ENCODE data around the gene COMMD9. TPM values are rescaled to one million over a fixed set of nuclear protein-coding genes. Genes with fewer than 3 reads are reported as not detected.

Gene COMMD9
- total RNA-seq, 2 donors from 2014 or later: 26.3 to 32.8 TPM

DNA sequence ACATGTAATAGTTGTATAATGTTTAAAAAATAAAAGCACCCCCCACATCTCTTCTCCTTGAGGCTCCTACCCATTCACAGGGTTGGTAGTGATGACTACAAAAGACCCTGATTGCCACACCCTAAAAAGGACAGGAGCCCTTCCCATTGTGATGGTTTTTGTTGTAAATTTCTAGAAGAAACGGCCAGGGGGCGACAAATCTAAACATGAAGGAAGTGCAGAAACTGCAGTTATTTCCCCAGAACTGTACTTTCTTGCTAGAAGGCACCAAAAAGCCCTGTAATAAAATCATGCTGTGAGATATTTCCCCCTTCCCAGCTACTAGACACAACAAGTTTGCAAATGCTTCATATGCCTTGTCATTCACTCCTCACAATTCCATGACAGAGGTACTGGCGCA is 17.7 kb upstream of the COMMD9 start:
- no peak for DNase-seq (ENCODE audit: low spot score)
- Histone ChIP-seq H3K4me3 (no peak overlapping the region), H3K9me3 (no peaks in the 10 kb centered on the region), H3K4me1 (no peaks in the 10 kb centered on the region), H3K36me3 (no peaks in the 10 kb centered on the region), H3K27ac (no peak overlapping the region), H3K27me3 (no peaks in the 10 kb centered on the region)
- TF ChIP-seq, protein P1, sequence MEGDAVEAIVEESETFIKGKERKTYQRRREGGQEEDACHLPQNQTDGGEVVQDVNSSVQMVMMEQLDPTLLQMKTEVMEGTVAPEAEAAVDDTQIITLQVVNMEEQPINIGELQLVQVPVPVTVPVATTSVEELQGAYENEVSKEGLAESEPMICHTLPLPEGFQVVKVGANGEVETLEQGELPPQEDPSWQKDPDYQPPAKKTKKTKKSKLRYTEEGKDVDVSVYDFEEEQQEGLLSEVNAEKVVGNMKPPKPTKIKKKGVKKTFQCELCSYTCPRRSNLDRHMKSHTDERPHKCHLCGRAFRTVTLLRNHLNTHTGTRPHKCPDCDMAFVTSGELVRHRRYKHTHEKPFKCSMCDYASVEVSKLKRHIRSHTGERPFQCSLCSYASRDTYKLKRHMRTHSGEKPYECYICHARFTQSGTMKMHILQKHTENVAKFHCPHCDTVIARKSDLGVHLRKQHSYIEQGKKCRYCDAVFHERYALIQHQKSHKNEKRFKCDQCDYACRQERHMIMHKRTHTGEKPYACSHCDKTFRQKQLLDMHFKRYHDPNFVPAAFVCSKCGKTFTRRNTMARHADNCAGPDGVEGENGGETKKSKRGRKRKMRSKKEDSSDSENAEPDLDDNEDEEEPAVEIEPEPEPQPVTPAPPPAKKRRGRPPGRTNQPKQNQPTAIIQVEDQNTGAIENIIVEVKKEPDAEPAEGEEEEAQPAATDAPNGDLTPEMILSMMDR (IDR thresholded peaks at IDR 0.05): peak in 1 of 2 donors; percentile 54

DNA sequence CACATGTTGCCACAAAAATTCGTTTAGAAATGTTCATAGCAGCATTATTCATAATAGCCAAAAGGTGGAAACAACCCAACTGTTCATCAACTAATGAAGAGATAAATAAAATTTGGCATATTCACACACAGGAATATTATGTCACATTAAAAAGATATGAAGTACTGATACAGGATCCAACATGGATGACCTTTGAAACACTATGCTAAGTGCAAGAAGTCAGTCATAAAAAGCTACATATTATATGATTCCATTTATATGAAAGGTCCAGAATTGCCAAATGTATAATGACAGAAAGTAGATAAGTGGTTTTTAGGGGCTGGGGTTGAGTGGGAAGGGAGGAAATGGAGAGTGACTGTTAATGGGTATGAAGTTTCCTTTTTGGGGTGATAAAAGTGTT is 15.8 kb upstream of the COMMD9 start:
- TF ChIP-seq, protein P1 (IDR thresholded peaks at IDR 0.05): no peak
- H3K27ac ChIP-seq: no peak overlapping the region
- H3K4me1 ChIP-seq: no peaks in the 10 kb centered on the region
- H3K9me3 ChIP-seq: no peaks in the 10 kb centered on the region
- H3K27me3 ChIP-seq: no peaks in the 10 kb centered on the region
- H3K36me3 ChIP-seq: no peaks in the 10 kb centered on the region
- no peak overlapping the region for H3K4me3 ChIP-seq
- no peak for DNase-seq (ENCODE audit: low spot score)

DNA sequence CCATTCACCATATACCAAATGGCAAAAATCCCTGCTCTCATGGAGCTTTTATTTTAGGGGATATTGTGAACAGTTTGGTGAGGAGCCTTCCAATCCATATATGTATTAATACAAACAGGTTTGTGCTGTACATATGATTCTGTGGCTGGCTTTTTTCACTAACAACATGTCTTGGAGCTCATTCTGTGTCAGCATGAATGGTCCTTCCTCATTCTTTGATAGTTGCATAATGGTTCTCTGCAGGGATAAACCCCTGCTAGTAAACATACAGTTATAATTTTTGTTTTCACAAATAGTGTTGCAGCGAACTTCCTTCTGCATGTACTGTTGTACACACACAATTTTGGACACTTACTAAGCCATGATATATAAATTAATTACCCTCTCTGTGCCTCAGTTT is 15.1 kb upstream of the COMMD9 start:
- TF ChIP-seq, protein P1 (IDR thresholded peaks at IDR 0.05): no peak
- H3K9me3 ChIP-seq: no peaks in the 10 kb centered on the region
- H3K27ac ChIP-seq: no peak overlapping the region
- DNase-seq (ENCODE audit: low spot score): no peak
- H3K36me3 ChIP-seq: no peaks in the 10 kb centered on the region
- no peaks in the 10 kb centered on the region for H3K4me1 ChIP-seq
- no peaks in the 10 kb centered on the region for H3K27me3 ChIP-seq
- H3K4me3 ChIP-seq: no peak overlapping the region

DNA sequence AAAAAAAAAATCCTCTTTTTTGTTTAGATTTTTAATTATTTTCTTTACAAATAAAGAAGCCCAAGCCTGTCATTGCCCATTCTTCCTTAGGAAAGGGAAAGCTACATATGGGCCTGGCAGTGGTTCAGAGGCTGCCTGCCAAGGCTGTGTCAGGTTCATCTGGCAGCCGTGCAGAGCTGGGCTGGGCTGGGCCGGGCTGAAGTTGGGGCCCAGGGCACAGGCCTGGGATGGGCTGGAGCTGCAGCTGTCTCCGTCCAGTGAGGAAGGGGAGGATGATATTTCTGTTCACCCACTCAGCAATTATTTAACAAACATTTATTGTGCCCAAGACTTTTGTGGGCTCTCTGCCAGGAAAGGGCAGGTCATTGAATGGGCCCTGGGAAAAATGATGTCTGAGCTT is 11.4 kb upstream of the COMMD9 start:
- Histone ChIP-seq H3K27ac (no peak overlapping the region), H3K27me3 (no peaks in the 10 kb centered on the region), H3K4me1 (no peaks in the 10 kb centered on the region), H3K9me3 (no peaks in the 10 kb centered on the region), H3K36me3 (no peaks in the 10 kb centered on the region), H3K4me3 (no peak overlapping the region)
- TF ChIP-seq, protein P1 (IDR thresholded peaks at IDR 0.05): no peak
- no peak for DNase-seq (ENCODE audit: low spot score)

DNA sequence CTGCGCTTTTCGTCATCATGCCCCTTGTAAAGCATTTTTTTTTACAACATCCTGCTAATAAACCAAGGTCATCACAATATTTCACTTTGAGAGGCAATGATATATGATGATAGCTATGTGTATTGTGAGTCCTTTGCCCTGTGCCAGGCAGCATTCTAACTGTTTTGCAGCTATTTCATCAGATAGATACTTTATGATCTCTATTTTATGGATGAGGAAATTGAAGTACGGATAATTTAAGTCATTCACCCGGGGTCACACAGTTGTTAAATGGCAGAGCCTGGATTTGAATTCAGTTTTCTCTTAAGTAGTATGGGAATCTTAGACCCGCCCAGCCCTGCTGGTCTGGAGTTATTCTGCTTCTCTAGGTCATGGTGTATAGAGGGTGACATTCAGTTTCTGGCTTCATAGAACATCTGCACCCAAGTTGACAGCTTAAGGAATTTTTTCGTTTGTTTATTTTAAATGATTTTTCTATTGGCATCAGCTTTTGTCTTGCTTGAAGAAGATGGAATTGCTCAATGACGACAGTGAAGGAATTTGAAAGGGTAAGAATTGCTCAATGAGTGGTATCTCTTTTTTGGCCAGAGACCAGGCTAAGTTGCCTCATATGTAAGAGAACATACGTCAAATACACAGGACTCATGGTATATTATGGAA is 7.8 kb upstream of the COMMD9 start:
- H3K9me3 ChIP-seq: no peaks in the 10 kb centered on the region
- no peaks in the 10 kb centered on the region for H3K4me1 ChIP-seq
- H3K27ac ChIP-seq: no peak overlapping the region
- H3K4me3 ChIP-seq: no peak overlapping the region
- no peaks in the 10 kb centered on the region for H3K36me3 ChIP-seq
- H3K27me3 ChIP-seq: no peaks in the 10 kb centered on the region
- no peak for DNase-seq (ENCODE audit: low spot score)
- TF ChIP-seq, protein P1 (IDR thresholded peaks at IDR 0.05): no peak

DNA sequence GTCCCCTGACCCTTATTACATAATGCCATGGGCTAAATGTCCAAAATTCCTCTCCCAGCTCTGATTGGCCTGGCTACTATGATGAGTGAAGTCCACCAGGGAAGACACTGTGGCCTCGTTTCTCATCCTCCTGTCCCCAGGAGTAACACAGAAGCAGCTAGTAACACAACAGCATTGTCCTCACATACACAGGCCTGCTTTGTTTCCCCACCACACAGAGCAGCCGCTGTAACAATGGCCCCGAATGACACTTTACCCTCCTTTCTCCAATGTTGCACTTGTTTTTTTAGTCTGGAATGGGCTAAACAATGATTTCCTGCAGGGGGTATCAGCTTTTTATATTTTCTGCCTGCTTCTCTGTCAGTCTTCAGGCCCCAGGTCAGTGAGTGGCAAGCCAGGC is 6.7 kb upstream of the COMMD9 start, which contains the start of gene PRR5L:
Gene PRR5L (plus strand): TSS at position 363 of the 400 bp plus-strand sequence. CDS start 104,834 bp downstream, outside the sequence.
- no peak for DNase-seq (ENCODE audit: low spot score)

More for the DNA sequence above, 6.7 kb upstream of the COMMD9 start, which contains the start of gene PRR5L:
- TF ChIP-seq, protein P1 (IDR thresholded peaks at IDR 0.05): no peak
- Histone ChIP-seq H3K36me3 (no peaks in the 10 kb centered on the region), H3K9me3 (no peaks in the 10 kb centered on the region), H3K27me3 (no peaks in the 10 kb centered on the region), H3K27ac (no peak within 1 kb of the TSS), H3K4me3 (no peak within 1 kb of the TSS), H3K4me1 (no peaks in the 10 kb centered on the region)

Measured in right atrium auricular region (tissue), 2 donors.